ENCODE measurements around the gene TNRC18. TPM values are rescaled to one million over a fixed set of nuclear protein-coding genes. Genes with fewer than 3 reads are reported as not detected.

The TNRC18 gene
- total and polyA plus RNA-seq, 2 of the 8 experiments (the other 6 are each of a cell fraction or from before 2014, with no cell fraction given): 1.7 to 8.6 TPM

DNA sequence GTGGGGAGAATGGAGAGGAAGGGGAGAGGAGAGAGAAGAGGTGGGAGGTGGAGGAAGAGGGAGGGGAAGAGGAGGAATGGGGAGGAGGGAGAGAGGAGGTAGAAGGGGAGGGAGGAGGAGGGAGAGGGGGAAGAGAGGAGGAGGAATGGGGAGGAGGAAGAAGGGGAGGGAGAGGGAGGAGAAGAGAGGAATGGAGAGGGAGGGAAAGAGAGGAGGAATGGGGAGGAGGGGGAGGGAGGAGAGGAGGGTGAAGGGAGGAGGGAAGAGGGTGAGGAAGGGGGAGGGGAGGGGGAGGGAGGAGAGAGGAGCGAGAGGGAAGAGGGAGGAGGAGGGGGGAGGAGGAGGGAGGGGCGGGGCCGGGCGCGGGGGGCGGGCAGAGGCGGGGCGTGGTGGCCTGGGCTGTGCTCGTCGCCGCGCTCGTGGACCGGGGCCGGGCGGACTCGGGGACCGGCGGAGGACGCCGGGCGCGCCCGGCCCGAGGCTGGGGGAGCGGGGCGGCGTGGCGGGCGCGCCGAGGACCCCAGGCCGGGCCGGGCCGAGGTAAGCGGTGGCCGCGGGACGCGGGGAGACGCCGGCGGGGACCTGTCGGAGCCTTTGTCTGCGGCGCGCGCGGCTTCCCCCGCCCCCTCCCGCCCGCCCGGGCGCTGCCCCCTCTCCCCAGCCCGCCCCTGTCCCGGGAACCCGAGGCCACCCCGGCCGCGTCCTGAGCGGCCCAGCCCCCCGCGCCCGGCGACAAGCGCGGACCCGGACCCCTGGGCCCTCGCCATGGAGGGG is 140.9 kb downstream of the TNRC18 start, which contains the start of gene SLC29A4:
Gene SLC29A4 (plus strand): TSS at position 401 of the 774 bp plus-strand sequence. CDS start 4,874 bp downstream, outside the sequence.
- H3K4me3 ChIP-seq (ENCODE audit: extremely low read depth in 1 of 4, insufficient read depth in 2 of 4, low read depth in 3 of 4, low read length in 4 of 4): peak within 1 kb of the TSS; percentile 40 to 72 (median 44)
- DNase-seq (ENCODE audit: low read depth in 1 of 2, low spot score in 2 of 2): no peak

More for the DNA sequence above, 140.9 kb downstream of the TNRC18 start, which contains the start of gene SLC29A4:
- CTCF ChIA-PET (ENCODE audit: partially characterized antibody): interaction anchor here (0.8 kb wide), 1 partner anchor 42 kb away, joined by 3 read pairs; no protein-coding TSS in a partner anchor
- H3K4me1 ChIP-seq (replicated peaks in 1 of 4; ENCODE audit: control insufficient read depth in 3 of 4, insufficient read depth in 4 of 4, low read length in 3 of 4): peaks cover 0 to 3% (median 3%) of the 10 kb centered on the region in 4 experiments; a peak in 5 of 7 replicates
- H3K9me3 ChIP-seq (ENCODE audit: insufficient read depth in 2 of 2, low read depth in 1 of 2, low read length in 1 of 2): no peaks in the 10 kb centered on the region
- no peak for TF ChIP-seq KDM4A (IDR thresholded peaks at IDR 0.05; ENCODE audit: low read depth, low read length, severe bottlenecking)
- peak; percentile 19; the same call in 1 of the 2 replicates for TF ChIP-seq KDM1A (IDR thresholded peaks at IDR 0.05; ENCODE audit: borderline replicate concordance, low read length)
- TF ChIP-seq SIN3A (conservative IDR thresholded peaks at IDR 0.05 in 1 of 2, IDR thresholded peaks at IDR 0.05 in 1 of 2; ENCODE audit: low read depth in 1 of 2, low read length in 2 of 2): no peak
- TF ChIP-seq EP300 (IDR thresholded peaks at IDR 0.05; ENCODE audit: borderline replicate concordance in 1 of 2, low read depth in 2 of 2, low read length in 2 of 2): no peak
- TF ChIP-seq GTF2F1 (IDR thresholded peaks at IDR 0.05; ENCODE audit: borderline replicate concordance, low read depth, low read length): no peak
- TF ChIP-seq TCF12 (IDR thresholded peaks at IDR 0.05; ENCODE audit: low read depth, low read length): no peak
- no peak for TF ChIP-seq RAD21 (IDR thresholded peaks at IDR 0.05 in 1 of 2, conservative IDR thresholded peaks at IDR 0.05 in 1 of 2; ENCODE audit: low read depth in 2 of 2, low read length in 2 of 2)
- no peak for TF ChIP-seq TAF1 (IDR thresholded peaks at IDR 0.05; ENCODE audit: low read depth, low read length)
- TF ChIP-seq SUZ12 (IDR thresholded peaks at IDR 0.05; ENCODE audit: low read length): peak; percentile 7; the same call in 1 of the 2 replicates
- no peak within 1 kb of the TSS for H3K56ac ChIP-seq (replicated peaks; ENCODE audit: insufficient read length, low read depth, low read length)
- H2BK120ac ChIP-seq (replicated peaks; ENCODE audit: low read depth, low read length): no peak within 1 kb of the TSS
- peak within 1 kb of the TSS; percentile 8 for H4K91ac ChIP-seq (replicated peaks; ENCODE audit: insufficient read length, low read length)
- no peaks in the 10 kb centered on the region for H3K79me1 ChIP-seq (ENCODE audit: low read depth, low read length)
- no peak for FAIRE-seq
- H3K18ac ChIP-seq (ENCODE audit: extremely low read depth, low read length): no peak within 1 kb of the TSS; the same call in 1 of the 2 replicates
- H4K8ac ChIP-seq (ENCODE audit: extremely low read depth, insufficient read depth, low read length): no peak within 1 kb of the TSS
- no peak within 1 kb of the TSS for H3K27ac ChIP-seq (ENCODE audit: low read depth, low read length)
- peak within 1 kb of the TSS; percentile 36 to 73; a peak in 3 of 4 replicates for H3K4me2 ChIP-seq (ENCODE audit: insufficient read depth in 1 of 2, low read depth in 2 of 2, low read length in 2 of 2)
- H2BK5ac ChIP-seq (ENCODE audit: low read depth, low read length): no peak within 1 kb of the TSS
- no peak within 1 kb of the TSS for H3K14ac ChIP-seq (ENCODE audit: insufficient read length)
- peaks cover 0 to 16% (median 11%) of the 10 kb centered on the region in 4 experiments; a peak in 6 of 7 replicates for H3K27me3 ChIP-seq (replicated peaks in 1 of 4; ENCODE audit: control insufficient read depth in 3 of 4, extremely low read depth in 1 of 4, insufficient read depth in 3 of 4, low read length in 3 of 4)
- peaks cover 0 to 1% of the 10 kb centered on the region in 2 experiments for H4K20me1 ChIP-seq (replicated peaks in 1 of 2; ENCODE audit: control insufficient read depth in 1 of 2, insufficient read depth in 2 of 2, low read length in 2 of 2)
- H4K5ac ChIP-seq (ENCODE audit: insufficient read length, low read depth, low read length): no peak within 1 kb of the TSS
- no peaks in the 10 kb centered on the region for H3K79me2 ChIP-seq (ENCODE audit: control insufficient read depth in 1 of 2, insufficient read depth in 2 of 2, low read length in 2 of 2)
- H3K9ac ChIP-seq (replicated peaks in 1 of 4; ENCODE audit: extremely low read depth in 1 of 4, low read depth in 3 of 4, low read length in 3 of 4): no peak within 1 kb of the TSS
- WGBS, 2 experiments (ENCODE audit: extremely low coverage in 1 of 2, insufficient coverage in 1 of 2, insufficient read length in 1 of 2, insufficient replicate concordance in 2 of 2, low coverage in 1 of 2, low lambda C conversion rate in 2 of 2, missing lambda C conversion rate in 1 of 2): no CpG with 5 or more reads among the region's 69 CpGs
- H3K23ac ChIP-seq (ENCODE audit: insufficient read length): no peak within 1 kb of the TSS
- peak within 1 kb of the TSS; percentile 97; the same call in 1 of the 2 replicates for H2BK15ac ChIP-seq (ENCODE audit: low read length)
- H3K23me2 ChIP-seq (ENCODE audit: low read depth, low read length): peaks cover 5% of the 10 kb centered on the region; the same call in 1 of the 2 replicates
- H2BK12ac ChIP-seq (ENCODE audit: low read depth, low read length): peak within 1 kb of the TSS; percentile 60; the same call in 1 of the 2 replicates
- no peaks in the 10 kb centered on the region; a peak in 1 of 8 replicates for H3K36me3 ChIP-seq (ENCODE audit: control insufficient read depth in 2 of 4, insufficient read depth in 4 of 4, low read length in 3 of 4)
- H3K4ac ChIP-seq (replicated peaks; ENCODE audit: insufficient read length, low read depth, low read length): no peak within 1 kb of the TSS
- no peak within 1 kb of the TSS for H2AFZ ChIP-seq (ENCODE audit: low read length)
- H2BK20ac ChIP-seq (ENCODE audit: low read length): 0 out of 2 replicates have a peak within 1 kb of the TSS, but pooled peaks have one; percentile 72
- POLR2A ChIA-PET (ENCODE audit: partially characterized antibody): interaction anchor here (1.1 kb wide), 1 partner anchor 42 kb away, joined by 3 read pairs; no protein-coding TSS in a partner anchor
- H2AK5ac ChIP-seq (ENCODE audit: low read depth, low read length): no peak within 1 kb of the TSS
